H1 (cell line): ENCODE results near the gene MED12L. TPM values are rescaled to one million over a fixed set of nuclear protein-coding genes. Genes with fewer than 3 reads are reported as not detected.

ENCODE experiments used
- CTCF ChIA-PET: fragments of 300-600 bp; sonication (Branson Sonifier 250); formaldehyde crosslinking; loops from one replicate; lab custom pipeline; 2021; ENCODE audit not compliant: partially characterized antibody; lab: Charles Lee
- POLR2A ChIA-PET: fragments of 300-600 bp; sonication (Branson Sonifier 250); formaldehyde crosslinking; loops from one replicate; lab custom pipeline; 2021; ENCODE audit warnings: inconsistent platforms; ENCODE audit not compliant: partially characterized antibody; lab: Charles Lee
- DNase-seq, 2 experiments: peaks; one replicate each; pipeline versions ENCODE4 v3.0.0 to v3.0.0-alpha.2; 2010 to 2022; ENCODE audit warnings: low spot score in 2 of 2, low read depth in 1 of 2, mixed read lengths in 1 of 2
- FAIRE-seq: peaks from 2 replicates; lab custom pipeline; 2011; peaks lifted over from hg19 to GRCh38; lab: Jason Lieb, UNC
- H2AFZ ChIP-seq: 2 replicates; pipeline ENCODE4 v1.8.1; 2012; ENCODE audit warnings: low read length, inconsistent platforms
- H2AK5ac ChIP-seq: 2 replicates; pipeline ENCODE4 v1.6.1; 2013; ENCODE audit warnings: low read depth, low read length
- H2BK120ac ChIP-seq: replicated peaks from 2 replicates; pipeline ENCODE3; 2013; ENCODE audit warnings: low read depth, low read length, inconsistent platforms
- H2BK12ac ChIP-seq: 2 replicates; pipeline ENCODE4 v1.6.1; 2013; ENCODE audit warnings: low read depth, low read length
- H2BK15ac ChIP-seq: 2 replicates; pipeline ENCODE4 v1.6.1; 2013; ENCODE audit warnings: low read length
- H2BK20ac ChIP-seq: 2 replicates; pipeline ENCODE4 v1.6.1; 2013; ENCODE audit warnings: low read length
- H2BK5ac ChIP-seq: 2 replicates; pipeline ENCODE4 v1.6.1; 2013; ENCODE audit warnings: low read depth, low read length
- H3K14ac ChIP-seq: 2 replicates; pipeline ENCODE4 v1.6.1; 2013; ENCODE audit warnings: inconsistent platforms; ENCODE audit not compliant: insufficient read length
- H3K18ac ChIP-seq: 2 replicates; pipeline ENCODE4 v1.6.1; 2013; ENCODE audit warnings: low read length; ENCODE audit errors: extremely low read depth
- H3K23ac ChIP-seq: 2 replicates; pipeline ENCODE4 v1.6.1; 2013; ENCODE audit warnings: inconsistent platforms; ENCODE audit not compliant: insufficient read length
- H3K23me2 ChIP-seq: 2 replicates; pipeline ENCODE4 v1.6.1; 2013; ENCODE audit warnings: low read depth, low read length
- H3K27ac ChIP-seq: 2 replicates; pipeline ENCODE4 v1.6.1; 2011; ENCODE audit warnings: low read depth, low read length, inconsistent platforms
- H3K27me3 ChIP-seq, 4 experiments: replicated peaks in 1 of 4; 1 replicate in 1 of 4; 2 replicates in 3 of 4; pipeline versions ENCODE4 v1.6.1 to v1.8.1; 2011 to 2013; ENCODE audit warnings: low read length in 3 of 4, mild to moderate bottlenecking in 3 of 4, inconsistent platforms in 2 of 4, mixed read lengths in 2 of 4, moderate library complexity in 1 of 4; ENCODE audit not compliant: control insufficient read depth in 3 of 4, insufficient read depth in 3 of 4; ENCODE audit errors: extremely low read depth in 1 of 4
- H3K36me3 ChIP-seq, 4 experiments: 2 replicates each; pipeline versions ENCODE4 v1.6.1 to v1.8.1; 2011 to 2013; ENCODE audit warnings: mild to moderate bottlenecking in 4 of 4, low read length in 3 of 4, moderate library complexity in 2 of 4, control low read depth in 1 of 4, inconsistent platforms in 1 of 4; ENCODE audit not compliant: insufficient read depth in 4 of 4, control insufficient read depth in 2 of 4
- H3K4ac ChIP-seq: replicated peaks from 2 replicates; pipeline ENCODE3; 2013; ENCODE audit warnings: low read length, low read depth, mixed read lengths, inconsistent platforms; ENCODE audit not compliant: insufficient read length
- H3K4me1 ChIP-seq, 4 experiments: replicated peaks in 1 of 4; 1 replicate in 1 of 4; 2 replicates in 3 of 4; pipeline versions ENCODE4 v1.6.1 to v1.8.1; 2011 to 2013; ENCODE audit warnings: low read length in 3 of 4, inconsistent platforms in 2 of 4, mixed read lengths in 1 of 4; ENCODE audit not compliant: insufficient read depth in 4 of 4, control insufficient read depth in 3 of 4
- H3K4me2 ChIP-seq, 2 experiments: 2 replicates each; pipeline versions ENCODE4 v1.6.1 to v1.8.1; 2011 to 2013; ENCODE audit warnings: low read depth in 2 of 2, low read length in 2 of 2, control low read depth in 1 of 2, inconsistent platforms in 1 of 2, mild to moderate bottlenecking in 1 of 2; ENCODE audit not compliant: insufficient read depth in 1 of 2
- H3K4me3 ChIP-seq, 4 experiments: fragments of 200-600, 300-600 bp in 1 of 4; sonication (generic), shearing (Covaris generic), sonication (Bioruptor Twin) in 1 of 4; 2 replicates each; pipeline versions ENCODE4 v1.5.1 to v1.8.1; 2011 to 2016; ENCODE audit warnings: low read length in 4 of 4, low read depth in 3 of 4, control low read depth in 2 of 4, inconsistent platforms in 2 of 4, mild to moderate bottlenecking in 2 of 4, mixed read lengths in 1 of 4, moderate library complexity in 1 of 4; ENCODE audit not compliant: insufficient read depth in 2 of 4; ENCODE audit errors: extremely low read depth in 1 of 4
- H3K56ac ChIP-seq: replicated peaks from 2 replicates; pipeline ENCODE3; 2013; ENCODE audit warnings: low read depth, mild to moderate bottlenecking, mixed read lengths, low read length, inconsistent platforms; ENCODE audit not compliant: insufficient read length
- H3K79me1 ChIP-seq: 2 replicates; pipeline ENCODE4 v1.6.1; 2013; ENCODE audit warnings: low read depth, low read length, control low read depth
- H3K79me2 ChIP-seq, 2 experiments: 2 replicates each; pipeline versions ENCODE4 v1.6.1 to v1.8.1; 2012 to 2013; ENCODE audit warnings: low read length in 2 of 2, mild to moderate bottlenecking in 2 of 2, inconsistent platforms in 1 of 2; ENCODE audit not compliant: insufficient read depth in 2 of 2, control insufficient read depth in 1 of 2
- H3K9ac ChIP-seq, 4 experiments: replicated peaks in 1 of 4; 1 replicate in 1 of 4; 2 replicates in 3 of 4; pipeline versions ENCODE4 v1.6.1 to v1.8.1; 2011 to 2013; ENCODE audit warnings: low read depth in 3 of 4, low read length in 3 of 4, control low read depth in 2 of 4, mild to moderate bottlenecking in 2 of 4, moderate library complexity in 2 of 4, inconsistent platforms in 1 of 4; ENCODE audit errors: extremely low read depth in 1 of 4
- H3K9me3 ChIP-seq, 2 experiments: 2 replicates each; pipeline versions ENCODE4 v1.6.1 to v1.8.1; 2012 to 2013; ENCODE audit warnings: mild to moderate bottlenecking in 2 of 2, moderate library complexity in 2 of 2, control low read depth in 1 of 2, inconsistent platforms in 1 of 2, low read depth in 1 of 2, low read length in 1 of 2, mixed read lengths in 1 of 2; ENCODE audit not compliant: insufficient read depth in 2 of 2
- H4K20me1 ChIP-seq, 2 experiments: replicated peaks in 1 of 2; 2 replicates each; pipeline versions ENCODE3 to v1.8.1; 2011 to 2013; ENCODE audit warnings: inconsistent platforms in 2 of 2, low read length in 2 of 2, mild to moderate bottlenecking in 1 of 2; ENCODE audit not compliant: insufficient read depth in 2 of 2, control insufficient read depth in 1 of 2
- H4K5ac ChIP-seq: 2 replicates; pipeline ENCODE4 v1.6.1; 2013; ENCODE audit warnings: low read length, low read depth, mixed read lengths, inconsistent platforms; ENCODE audit not compliant: insufficient read length
- H4K8ac ChIP-seq: 2 replicates; pipeline ENCODE4 v1.8.0; 2013; ENCODE audit warnings: mild to moderate bottlenecking, moderate library complexity, low read length, inconsistent platforms; ENCODE audit not compliant: insufficient read depth; ENCODE audit errors: extremely low read depth
- H4K91ac ChIP-seq: replicated peaks from 2 replicates; pipeline ENCODE3; 2013; ENCODE audit warnings: low read length, mixed read lengths, inconsistent platforms; ENCODE audit not compliant: insufficient read length
- MAX ChIP-seq: IDR thresholded peaks from 2 replicates; pipeline ENCODE4 v1.6.1; 2012; ENCODE audit warnings: inconsistent platforms
- SIRT6 ChIP-seq: IDR thresholded peaks from one replicate; pipeline ENCODE4 v1.7.1; 2012; ENCODE audit warnings: low read length, inconsistent platforms
- WGBS, 2 experiments: shearing (Covaris generic) in 1 of 2; methylation state at CpG; one replicate each; pipeline versions ENCODE4 v1.1.6 to v1.1.7; 2013 to 2015; ENCODE audit warnings: low lambda C conversion rate in 2 of 2, mixed read lengths in 2 of 2, inconsistent platforms in 1 of 2, low coverage in 1 of 2, missing lambda C conversion rate in 1 of 2; ENCODE audit not compliant: insufficient replicate concordance in 2 of 2, insufficient coverage in 1 of 2, insufficient read length in 1 of 2; ENCODE audit errors: extremely low coverage in 1 of 2, missing lambda C conversion rate in 1 of 2; 5-methylcytosine and 5-hydroxymethylcytosine counted together
- polyA plus RNA-seq, 7 experiments: library from polyadenylated mRNA; depleted of rRNA in 3 of 7; stranded (reverse) in 5 of 7; unstranded in 2 of 7; fragments of >200 nt in 5 of 7; fragments of 200-250 nt in 2 of 7; gene quantifications; 1 replicate in 5 of 7; 2 replicates in 1 of 7; 4 replicates in 1 of 7; pipeline versions ENCODE4 v1.2.1 to v1.2.3, GENCODE V29; 2011 to 2013; ENCODE audit warnings: missing spikeins in 2 of 7, mixed read lengths in 2 of 7
- total RNA-seq: library from RNA; stranded (reverse); fragmentation: NEBNext Ultra II Directional; extraction: Animal tissue kit (Norgen Biotek cat#: 25700); gene quantifications from 2 replicates; pipeline ENCODE4 v1.2.1, GENCODE V29; 2021

Gene MED12L
- total and polyA plus RNA-seq, 2 of the 8 experiments (the other 6 are each of a cell fraction or from before 2014, with no cell fraction given), result 3.6 to 26.2 TPM

- Histone ChIP-seq H3K79me2 (no peaks in the 10 kb centered on the region), H3K27me3 (no peaks in the 10 kb centered on the region), H3K23ac (no peak overlapping the region), H3K18ac (no peak overlapping the region), H4K20me1 (no peaks in the 10 kb centered on the region), H3K36me3 (no peaks in the 10 kb centered on the region), H3K4me2 (no peak overlapping the region), H2BK5ac (no peak overlapping the region), H2AK5ac (no peak overlapping the region), H4K5ac (no peak overlapping the region), H2BK15ac (no peak overlapping the region), H3K9me3 (no peaks in the 10 kb centered on the region), H3K79me1 (no peaks in the 10 kb centered on the region), H3K56ac (no peak overlapping the region), H3K9ac (no peak overlapping the region), H3K4ac (no peak overlapping the region), H2BK20ac (no peak overlapping the region)
- 100% methylated on average over 1 of the region's 1 CpG; no CpG with 5 or more reads in 1 of the 2 experiments for WGBS, 2 experiments
- no peak for FAIRE-seq
- ChIA-PET CTCF (interaction anchor here (1.3 kb wide), 1 partner anchor 30 kb away, joined by 4 read pairs; no protein-coding TSS in a partner anchor), POLR2A (no interaction called here)
- TF ChIP-seq MAX (no peak), SIRT6 (no peak)
- TF ChIP-seq, all 59 proteins: peak for 0
- H3K23me2 ChIP-seq, result no peaks in the 10 kb centered on the region
- no peak overlapping the region for H3K14ac ChIP-seq
- H4K8ac ChIP-seq, result no peak overlapping the region
- H3K4me1 ChIP-seq, result no peaks in the 10 kb centered on the region
- no peak overlapping the region for H2BK12ac ChIP-seq
- no peak overlapping the region for H2BK120ac ChIP-seq
- no peak overlapping the region for H3K4me3 ChIP-seq
- no peak overlapping the region for H3K27ac ChIP-seq
- no peak for DNase-seq
- H2AFZ ChIP-seq, result no peak overlapping the region
- H4K91ac ChIP-seq, result no peak overlapping the region
Measured at GRCh38 chr3:151062611-151063010, 22.9 kb upstream of the MED12L start.
